HCT116 (cell line): ENCODE results near the gene BRINP2. TPM values are rescaled to one million over a fixed set of nuclear protein-coding genes. Genes with fewer than 3 reads are reported as not detected.

Source experiments
- ATAC-seq: fragments of 200-7000 bp; cut with Tn5 transposase; 2 replicates; pipeline ENCODE4 v1.9.1; 2020; ENCODE audit warnings: mild to moderate bottlenecking, moderate library complexity
- BruUV-seq: library from RNA; stranded (reverse); fragments of 400-500 nt; replicated peaks from 2 replicates; lab custom pipeline; 2021; lab: Mats Ljungman, UMichigan
- CTCF ChIA-PET: fragments of 300-600 bp; sonication (Branson Sonifier 250); formaldehyde crosslinking; loops from one replicate; lab custom pipeline; 2021; ENCODE audit warnings: antibody characterized with exemption; lab: Charles Lee
- POLR2A ChIA-PET: fragments of 300-600, 350-600 bp; sonication (Branson Sonifier 250); formaldehyde crosslinking; loops from one replicate; lab custom pipeline; 2021; ENCODE audit warnings: antibody characterized with exemption; lab: Charles Lee
- RAD21 ChIA-PET, 2 experiments: fragments of 300-600 bp; sonication (Branson Sonifier 250); formaldehyde crosslinking; loops; one replicate each; lab custom pipeline; 2023; ENCODE audit warnings: low total read pairs in 2 of 2; ENCODE audit not compliant: uncharacterized antibody in 2 of 2, unreplicated experiment in 2 of 2, low non-redundant PET in 1 of 2; lab: Charles Lee
- DNase-seq: peaks from one replicate; pipeline ENCODE4 v3.0.0-alpha.2; 2010; ENCODE audit warnings: low read depth, low spot score
- H2AFZ ChIP-seq: fragments of 200-600 bp; shearing (Covaris generic), sonication (generic); 2 replicates; pipeline ENCODE4 v1.6.1; 2017; ENCODE audit warnings: low read depth, mixed run types, mixed read lengths, antibody characterized with exemption, low read length; ENCODE audit not compliant: poor library complexity, severe bottlenecking
- H3K27ac ChIP-seq: 2 replicates; pipeline ENCODE4 v1.5.1; 2012; ENCODE audit warnings: low read depth, low read length
- H3K27me3 ChIP-seq: fragments of 200-600 bp; sonication (generic); 2 replicates; pipeline ENCODE4 v1.6.1; 2016; ENCODE audit warnings: mixed run types, low read length, mixed read lengths; ENCODE audit not compliant: insufficient read depth
- H3K36me3 ChIP-seq, 2 experiments: fragments of 200-500 bp in 1 of 2; fragments of 200-600 bp in 1 of 2; sonication (Bioruptor generic) in 1 of 2; sonication (generic) in 1 of 2; 2 replicates each; pipeline versions ENCODE4 v1.5.1 to v1.6.1; 2014 to 2016; ENCODE audit warnings: low read length in 2 of 2, inconsistent platforms in 1 of 2, mixed read lengths in 1 of 2, mixed run types in 1 of 2; ENCODE audit not compliant: insufficient read depth in 2 of 2, control insufficient read depth in 1 of 2
- H3K4me1 ChIP-seq, 2 experiments: fragments of 200-600 bp in 1 of 2; sonication (generic) in 1 of 2; 2 replicates each; pipeline versions ENCODE4 v1.5.1 to v1.6.1; 2012 to 2017; ENCODE audit warnings: low read length in 2 of 2, inconsistent platforms in 1 of 2, mild to moderate bottlenecking in 1 of 2, mixed read lengths in 1 of 2, mixed run types in 1 of 2, moderate library complexity in 1 of 2; ENCODE audit not compliant: insufficient read depth in 2 of 2, control insufficient read depth in 1 of 2
- H3K4me2 ChIP-seq: fragments of 200-600 bp; sonication (generic); 2 replicates; pipeline ENCODE4 v1.6.1; 2017; ENCODE audit warnings: mixed run types, low read length, mixed read lengths
- H3K4me3 ChIP-seq, 2 experiments: fragments of 200-600 bp in 1 of 2; sonication (generic) in 1 of 2; replicated peaks in 1 of 2; 2 replicates each; pipeline ENCODE4 v1.5.1; 2011 to 2016; ENCODE audit warnings: low read length in 2 of 2, control low read depth in 1 of 2, low read depth in 1 of 2, mild to moderate bottlenecking in 1 of 2, mixed read lengths in 1 of 2, mixed run types in 1 of 2
- H3K79me2 ChIP-seq: fragments of 200-600 bp; sonication (generic); 2 replicates; pipeline ENCODE4 v1.6.1; 2017; ENCODE audit warnings: mild to moderate bottlenecking, mixed run types, low read length, moderate library complexity, mixed read lengths; ENCODE audit not compliant: insufficient read depth
- H3K9ac ChIP-seq: fragments of 200-600 bp; sonication (generic); 2 replicates; pipeline ENCODE4 v1.6.1; 2016; ENCODE audit warnings: low read length, mixed read lengths
- H3K9me2 ChIP-seq: fragments of 200-600 bp; sonication (generic), shearing (Covaris generic); 2 replicates; pipeline ENCODE4 v1.6.1; 2017; ENCODE audit warnings: mixed run types, mild to moderate bottlenecking, moderate library complexity; ENCODE audit not compliant: insufficient read depth
- H3K9me3 ChIP-seq, 2 experiments: fragments of 200-500 bp in 1 of 2; fragments of 200-600 bp in 1 of 2; sonication (Bioruptor generic) in 1 of 2; sonication (generic) in 1 of 2; 2 replicates each; pipeline ENCODE4 v1.6.1; 2014 to 2017; ENCODE audit warnings: low read length in 2 of 2, mixed read lengths in 2 of 2, inconsistent platforms in 1 of 2, low read depth in 1 of 2, mild to moderate bottlenecking in 1 of 2, mixed run types in 1 of 2, moderate library complexity in 1 of 2; ENCODE audit not compliant: control insufficient read depth in 1 of 2, insufficient read depth in 1 of 2
- H4K20me1 ChIP-seq: fragments of 200-600 bp; sonication (generic), shearing (Covaris generic); 2 replicates; pipeline ENCODE4 v1.6.1; 2017; ENCODE audit warnings: mixed run types, mild to moderate bottlenecking, moderate library complexity; ENCODE audit not compliant: insufficient read depth
- CBX3 ChIP-seq: IDR thresholded peaks from 2 replicates; pipeline ENCODE4 v1.6.1; 2012; ENCODE audit warnings: low read depth
- CEBPB ChIP-seq: IDR thresholded peaks from 2 replicates; pipeline ENCODE4 v1.6.1; 2012; ENCODE audit warnings: low read depth
- ELF1 ChIP-seq: IDR thresholded peaks from 2 replicates; pipeline ENCODE4 v1.6.1; 2012; ENCODE audit warnings: low read depth, borderline replicate concordance
- EZH2 ChIP-seq: fragments of 200-600 bp; sonication (generic); IDR thresholded peaks from 2 replicates; pipeline ENCODE4 v1.6.1; 2017; ENCODE audit warnings: antibody characterized with exemption, mixed run types
- EZH2phosphoT487 ChIP-seq: fragments of 200-600 bp; IDR thresholded peaks from 2 replicates; pipeline ENCODE4 v1.6.1; 2018; ENCODE audit warnings: antibody characterized with exemption, borderline replicate concordance
- FOSL1 ChIP-seq: IDR thresholded peaks from 2 replicates; pipeline ENCODE4 v1.6.1; 2012; ENCODE audit warnings: low read depth
- MAX ChIP-seq: IDR thresholded peaks from 2 replicates; pipeline ENCODE4 v1.6.1; 2012
- POLR2A ChIP-seq: IDR thresholded peaks from 2 replicates; pipeline ENCODE4 v1.7.0; 2011; ENCODE audit warnings: borderline replicate concordance; ENCODE audit not compliant: insufficient read depth, insufficient read length; ENCODE audit errors: extremely low read depth
- POLR2AphosphoS5 ChIP-seq: IDR thresholded peaks from 2 replicates; pipeline ENCODE4 v1.6.1; 2011; ENCODE audit warnings: mild to moderate bottlenecking, low read depth, low read length, moderate library complexity
- RAD21 ChIP-seq: IDR thresholded peaks from 2 replicates; pipeline ENCODE4 v1.6.1; 2012; ENCODE audit warnings: low read depth, mild to moderate bottlenecking
- REST ChIP-seq: IDR thresholded peaks from 2 replicates; pipeline ENCODE4 v1.6.1; 2012; ENCODE audit warnings: low read depth
- SP1 ChIP-seq: IDR thresholded peaks from 2 replicates; pipeline ENCODE4 v1.6.1; 2012; ENCODE audit warnings: low read depth
- SRF ChIP-seq: IDR thresholded peaks from 2 replicates; pipeline ENCODE4 v1.6.1; 2012; ENCODE audit warnings: low read depth
- ZBTB33 ChIP-seq: IDR thresholded peaks from 2 replicates; pipeline ENCODE4 v1.6.1; 2011; ENCODE audit warnings: mild to moderate bottlenecking, low read length, moderate library complexity; ENCODE audit not compliant: insufficient replicate concordance; ENCODE audit errors: extremely low read depth
- ZFX ChIP-seq: fragments of 450-650 bp; IDR thresholded peaks from 2 replicates; pipeline ENCODE4 v1.6.1; 2017
- ZNF274 ChIP-seq: fragments of 200-500 bp; sonication (Bioruptor generic); IDR thresholded peaks from 2 replicates; pipeline ENCODE4 v1.6.1; 2014; ENCODE audit warnings: mild to moderate bottlenecking, low read depth, low read length, inconsistent platforms
- intact Hi-C: fragments of 100-400 bp; cut with micrococcal nuclease; formaldehyde crosslinking; loops from 2 replicates; pipeline ENCODE4 v1.10.0; 2022
- total RNA-seq: library from RNA; stranded (reverse); gene quantifications from one replicate; pipeline ENCODE4 v1.2.1, GENCODE V29; 2021; ENCODE audit not compliant: unreplicated experiment

BRINP2 gene
- total RNA-seq, 1 experiment from 2014 or later = not detected

DNA sequence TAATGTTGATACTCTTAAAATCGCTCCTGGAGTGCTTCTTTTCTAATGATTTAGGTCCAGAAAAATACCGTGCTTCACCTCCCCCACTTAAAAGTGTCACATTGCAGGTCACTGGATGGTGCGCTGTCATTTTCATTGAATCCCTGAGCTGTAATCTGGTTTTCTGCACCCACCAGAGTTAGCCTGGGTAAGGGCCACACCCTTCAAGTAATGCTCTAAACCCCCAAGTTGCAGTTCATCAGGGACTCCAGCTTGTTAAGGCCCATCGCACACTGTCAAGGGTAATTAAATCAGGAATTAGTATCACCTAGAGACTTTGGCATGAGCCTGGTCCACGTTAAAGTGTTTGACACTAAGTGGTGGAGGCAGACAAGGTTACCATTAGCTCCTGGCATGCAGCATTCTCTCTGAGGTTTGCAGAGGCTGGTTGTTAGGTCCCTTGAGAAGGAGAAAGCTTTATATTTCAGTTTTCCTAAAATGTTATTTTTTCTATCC, 40.3 kb upstream of the BRINP2 start:
- H3K4me3 ChIP-seq = no peak overlapping the region
- no peaks in the 10 kb centered on the region for H3K79me2 ChIP-seq
- H4K20me1 ChIP-seq = no peaks in the 10 kb centered on the region
- BruUV-seq = no TSS peak
- ChIA-PET RAD21 (no interaction called here), CTCF (no interaction called here), POLR2A (no interaction called here)
- no peaks in the 10 kb centered on the region for H3K9me3 ChIP-seq
- no peak overlapping the region for H3K9ac ChIP-seq
- H3K36me3 ChIP-seq = no peaks in the 10 kb centered on the region
- no peak for ATAC-seq
- intact Hi-C loops = no loop called here
- TF ChIP-seq ELF1 = no peak
- TF ChIP-seq EZH2phosphoT487 = no peak
- H3K27ac ChIP-seq = no peak overlapping the region
- no peak overlapping the region for H3K4me2 ChIP-seq
- H3K4me1 ChIP-seq = no peaks in the 10 kb centered on the region
- no peaks in the 10 kb centered on the region for H3K9me2 ChIP-seq
- H3K27me3 ChIP-seq = peaks cover 4% of the 10 kb centered on the region
- H2AFZ ChIP-seq = no peak overlapping the region
- DNase-seq = no peak

- H3K9me3 ChIP-seq = no peaks in the 10 kb centered on the region
- H3K4me3 ChIP-seq = no peak overlapping the region
- DNase-seq (no peak), ATAC-seq (no peak)
- no peak overlapping the region for H3K27ac ChIP-seq
- intact Hi-C loops = no loop called here
- RAD21 ChIA-PET = no interaction called here
- no TSS peak for BruUV-seq
- H3K27me3 ChIP-seq = peaks cover 4% of the 10 kb centered on the region
- H3K4me1 ChIP-seq = no peaks in the 10 kb centered on the region
- H4K20me1 ChIP-seq = no peaks in the 10 kb centered on the region
- TF ChIP-seq POLR2A = no peak
- no peak for TF ChIP-seq EZH2
- no peak for TF ChIP-seq RAD21
- TF ChIP-seq CBX3 = no peak
- no peak for TF ChIP-seq ZFX
- no peak for TF ChIP-seq ZBTB33
- no peak for TF ChIP-seq REST
- TF ChIP-seq CEBPB = no peak
- TF ChIP-seq EZH2phosphoT487 = no peak
- TF ChIP-seq ELF1 = no peak
- no peak for TF ChIP-seq SP1
- TF ChIP-seq MAX = no peak
- no peak for TF ChIP-seq FOSL1
- TF ChIP-seq ZNF274 = no peak
- TF ChIP-seq POLR2AphosphoS5 = no peak
- TF ChIP-seq SRF = no peak
- no peak overlapping the region for H3K4me2 ChIP-seq
- H3K36me3 ChIP-seq = no peaks in the 10 kb centered on the region
- POLR2A ChIA-PET = no interaction called here
- CTCF ChIA-PET = no interaction called here
- no peaks in the 10 kb centered on the region for H3K79me2 ChIP-seq
- H3K9ac ChIP-seq = no peak overlapping the region
- H2AFZ ChIP-seq = no peak overlapping the region
- H3K9me2 ChIP-seq = no peaks in the 10 kb centered on the region
Measured at GRCh38 chr1:177131723-177132122, 39.0 kb upstream of the BRINP2 start.
